Subcutaneous adipose tissue (tissue), 4 donors: Measurements from ENCODE around the gene PTCD2. TPM values are rescaled to one million over a fixed set of nuclear protein-coding genes. Genes with fewer than 3 reads are reported as not detected.

Experiments
- total RNA-seq, 4 donors: library from RNA; depleted of rRNA; stranded (reverse); fragments of >200 nt; gene quantifications; one replicate each; pipeline ENCODE4 v1.1.0, GENCODE V29; 2016
- TF ChIP-seq, protein P1 (sequence below): fragments of 450-650 bp; IDR thresholded peaks from one replicate; pipeline ENCODE4 v1.5.1; 2016; ENCODE audit warnings: low read depth, mild to moderate bottlenecking, control low read depth, antibody characterized with exemption, moderate library complexity

PTCD2 gene
- total RNA-seq, 4 donors from 2014 or later, result 6.2 to 13.2 (median 8.7) TPM

DNA sequence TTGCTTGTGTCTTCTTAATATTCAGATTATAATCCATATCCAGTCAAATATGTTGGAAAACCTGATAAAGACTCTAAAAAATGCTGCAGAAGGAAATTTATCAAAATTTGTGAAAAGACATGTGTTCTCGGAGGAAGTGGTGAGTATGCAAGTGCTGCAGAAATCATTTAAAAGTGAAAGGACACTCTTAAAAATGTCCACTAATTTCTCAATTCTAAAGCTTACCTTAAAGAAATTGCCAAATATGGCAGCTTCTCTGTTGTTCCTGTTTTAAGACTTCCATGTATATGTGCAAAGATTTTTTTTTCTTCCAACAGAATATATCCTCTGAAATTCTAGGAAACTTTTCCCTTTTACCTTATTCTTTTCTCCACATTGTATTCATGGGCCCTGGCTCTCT, 32.4 kb downstream of the PTCD2 start:
- TF ChIP-seq, protein P1, sequence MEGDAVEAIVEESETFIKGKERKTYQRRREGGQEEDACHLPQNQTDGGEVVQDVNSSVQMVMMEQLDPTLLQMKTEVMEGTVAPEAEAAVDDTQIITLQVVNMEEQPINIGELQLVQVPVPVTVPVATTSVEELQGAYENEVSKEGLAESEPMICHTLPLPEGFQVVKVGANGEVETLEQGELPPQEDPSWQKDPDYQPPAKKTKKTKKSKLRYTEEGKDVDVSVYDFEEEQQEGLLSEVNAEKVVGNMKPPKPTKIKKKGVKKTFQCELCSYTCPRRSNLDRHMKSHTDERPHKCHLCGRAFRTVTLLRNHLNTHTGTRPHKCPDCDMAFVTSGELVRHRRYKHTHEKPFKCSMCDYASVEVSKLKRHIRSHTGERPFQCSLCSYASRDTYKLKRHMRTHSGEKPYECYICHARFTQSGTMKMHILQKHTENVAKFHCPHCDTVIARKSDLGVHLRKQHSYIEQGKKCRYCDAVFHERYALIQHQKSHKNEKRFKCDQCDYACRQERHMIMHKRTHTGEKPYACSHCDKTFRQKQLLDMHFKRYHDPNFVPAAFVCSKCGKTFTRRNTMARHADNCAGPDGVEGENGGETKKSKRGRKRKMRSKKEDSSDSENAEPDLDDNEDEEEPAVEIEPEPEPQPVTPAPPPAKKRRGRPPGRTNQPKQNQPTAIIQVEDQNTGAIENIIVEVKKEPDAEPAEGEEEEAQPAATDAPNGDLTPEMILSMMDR, result no peak

GRCh38 chr5:72353046-72353445, 32.9 kb downstream of the PTCD2 start:
- TF ChIP-seq, protein P1, result no peak

- TF ChIP-seq, protein P1, result no peak
Measured at GRCh38 chr5:72355706-72356299, 35.6 kb downstream of the PTCD2 start.

DNA sequence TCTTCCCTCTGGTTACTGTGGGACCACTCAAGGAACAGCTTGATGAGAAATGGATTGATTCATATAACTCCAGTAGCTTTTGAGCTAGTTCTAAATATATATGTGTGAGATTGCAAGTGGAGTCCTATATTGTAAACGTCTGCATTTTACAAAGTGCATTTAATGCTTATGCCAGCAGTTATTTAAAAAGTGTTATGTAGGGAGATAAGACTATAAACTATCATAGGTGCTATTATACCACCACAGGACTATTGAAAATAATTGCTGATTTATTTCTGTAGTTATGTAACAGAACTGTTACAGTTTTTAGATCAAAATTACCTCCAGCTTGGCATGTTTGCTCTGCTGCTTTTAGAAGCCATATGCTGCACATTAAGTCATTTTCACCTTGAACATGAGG, 36.2 kb downstream of the PTCD2 start:
- TF ChIP-seq, protein P1, result no peak

DNA sequence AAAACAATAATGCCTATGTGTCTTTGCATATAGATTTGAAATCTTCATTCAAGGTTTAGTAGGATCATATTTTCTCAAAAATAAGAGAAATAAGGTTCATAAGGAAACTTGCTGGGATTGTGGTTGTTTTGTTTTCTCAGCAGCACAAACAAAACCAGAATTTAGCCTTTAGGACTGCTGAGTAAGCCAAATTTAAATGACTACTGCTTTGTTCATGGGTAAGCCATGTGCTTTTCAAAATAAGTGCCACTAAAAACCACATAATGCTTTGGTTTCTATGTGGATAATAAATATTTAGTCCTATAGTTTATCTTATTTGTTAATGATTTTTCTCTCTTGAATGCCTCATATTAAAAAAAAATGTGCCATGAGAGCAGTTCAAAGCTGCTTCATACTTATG, 38.8 kb downstream of the PTCD2 start:
- TF ChIP-seq, protein P1, result no peak

- TF ChIP-seq, protein P1, result no peak
Measured at GRCh38 chr5:72359886-72360285, 39.7 kb downstream of the PTCD2 start.

- TF ChIP-seq, protein P1, result no peak
Measured at GRCh38 chr5:72363166-72363802, 43.1 kb downstream of the PTCD2 start.
